Esophagus squamous epithelium (tissue), 4 donors: ENCODE results near the gene ADAMTS8.

Experiments used
- POLR2A ChIP-seq, 4 donors: fragments of 450-650 bp; IDR thresholded peaks; one replicate each; pipeline ENCODE4 v1.6.1; 2017; ENCODE audit warnings: antibody characterized with exemption in 4 of 4, mild to moderate bottlenecking in 4 of 4, moderate library complexity in 3 of 4
- TF ChIP-seq, protein P1 (sequence below), 6 experiments: fragments of 450-650 bp in 4 of 6; fragments of 200-600 bp in 2 of 6; sonication (generic) in 2 of 6; IDR thresholded peaks; one replicate each; pipeline ENCODE4 v1.5.1; 2016 to 2019; ENCODE audit warnings: antibody characterized with exemption in 6 of 6, mild to moderate bottlenecking in 4 of 6, moderate library complexity in 4 of 6

DNA sequence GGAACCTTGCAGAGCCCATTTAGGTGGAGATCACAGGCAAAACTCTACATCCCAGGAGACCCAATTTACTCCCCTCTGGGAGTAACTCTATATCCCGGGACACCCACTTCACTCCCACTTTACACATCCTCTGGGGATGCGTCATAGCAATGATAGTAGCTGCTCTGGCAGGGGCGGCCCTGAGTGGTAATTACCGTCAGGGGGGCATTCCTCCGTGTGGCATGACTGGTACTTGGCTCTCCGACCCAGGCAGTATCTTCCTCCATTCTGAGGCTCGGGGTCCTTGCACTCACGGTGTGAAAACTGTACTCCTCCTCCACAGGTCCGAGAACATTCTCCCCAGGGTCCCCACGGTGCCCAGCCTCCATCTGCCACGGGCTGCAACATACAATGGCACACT is 17.2 kb downstream of the ADAMTS8 start:
- TF ChIP-seq, protein P1, sequence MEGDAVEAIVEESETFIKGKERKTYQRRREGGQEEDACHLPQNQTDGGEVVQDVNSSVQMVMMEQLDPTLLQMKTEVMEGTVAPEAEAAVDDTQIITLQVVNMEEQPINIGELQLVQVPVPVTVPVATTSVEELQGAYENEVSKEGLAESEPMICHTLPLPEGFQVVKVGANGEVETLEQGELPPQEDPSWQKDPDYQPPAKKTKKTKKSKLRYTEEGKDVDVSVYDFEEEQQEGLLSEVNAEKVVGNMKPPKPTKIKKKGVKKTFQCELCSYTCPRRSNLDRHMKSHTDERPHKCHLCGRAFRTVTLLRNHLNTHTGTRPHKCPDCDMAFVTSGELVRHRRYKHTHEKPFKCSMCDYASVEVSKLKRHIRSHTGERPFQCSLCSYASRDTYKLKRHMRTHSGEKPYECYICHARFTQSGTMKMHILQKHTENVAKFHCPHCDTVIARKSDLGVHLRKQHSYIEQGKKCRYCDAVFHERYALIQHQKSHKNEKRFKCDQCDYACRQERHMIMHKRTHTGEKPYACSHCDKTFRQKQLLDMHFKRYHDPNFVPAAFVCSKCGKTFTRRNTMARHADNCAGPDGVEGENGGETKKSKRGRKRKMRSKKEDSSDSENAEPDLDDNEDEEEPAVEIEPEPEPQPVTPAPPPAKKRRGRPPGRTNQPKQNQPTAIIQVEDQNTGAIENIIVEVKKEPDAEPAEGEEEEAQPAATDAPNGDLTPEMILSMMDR (IDR thresholded peaks at IDR 0.05) = no peak
- TF ChIP-seq POLR2A (IDR thresholded peaks at IDR 0.05) = no peak
